NCI-H1694 (cell line): ENCODE measurements around the gene KHDRBS1.
"Not testable (repeated sequence)": the region's sequence is repeated elsewhere in the genome, so short reads cannot be mapped to it uniquely, and the experiment has no call there.

Experiments
- DNase-seq: peaks from one replicate; lab custom pipeline; 2025; lab: John Stamatoyannopoulos, UW

KHDRBS1 gene

GRCh38 chr1:32013386-32014198 lies at the start of gene KHDRBS1:
KHDRBS1 (plus strand) TSS chr1:32013868; CDS start chr1:32013996, 128 bp downstream.
- peak; percentile 94 for DNase-seq

- DNase-seq = no peak
Observed at GRCh38 chr1:31970873-31971272, 42.8 kb upstream of the KHDRBS1 start.

DNA sequence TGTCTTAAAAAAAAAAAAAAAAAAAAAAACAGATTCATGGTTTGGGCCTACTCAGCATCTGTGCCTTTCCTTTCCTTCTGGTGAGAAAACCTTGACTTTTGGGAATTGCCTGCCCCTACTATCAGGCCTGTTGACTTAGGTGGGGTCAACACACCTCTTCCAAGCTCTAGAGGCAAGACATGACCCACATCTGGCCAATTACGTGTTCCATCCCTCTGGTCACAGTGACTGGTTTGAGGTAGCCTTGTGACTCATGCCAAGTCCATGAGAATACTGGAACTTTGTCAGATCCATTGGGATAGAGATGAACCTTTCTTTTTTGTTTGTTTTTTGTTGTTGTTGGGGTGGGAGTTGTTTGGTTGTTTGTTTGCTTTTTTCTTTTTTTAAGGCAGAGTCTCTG lies 37.3 kb upstream of the KHDRBS1 start:
- no peak for DNase-seq

- DNase-seq = no peak
Observed at GRCh38 chr1:31977385-31978131, 36.1 kb upstream of the KHDRBS1 start.

GRCh38 chr1:31978843-31979400 lies 34.7 kb upstream of the KHDRBS1 start:
- no peak for DNase-seq

- DNase-seq = no peak
Observed at GRCh38 chr1:31980835-31981455, 32.7 kb upstream of the KHDRBS1 start.

DNA sequence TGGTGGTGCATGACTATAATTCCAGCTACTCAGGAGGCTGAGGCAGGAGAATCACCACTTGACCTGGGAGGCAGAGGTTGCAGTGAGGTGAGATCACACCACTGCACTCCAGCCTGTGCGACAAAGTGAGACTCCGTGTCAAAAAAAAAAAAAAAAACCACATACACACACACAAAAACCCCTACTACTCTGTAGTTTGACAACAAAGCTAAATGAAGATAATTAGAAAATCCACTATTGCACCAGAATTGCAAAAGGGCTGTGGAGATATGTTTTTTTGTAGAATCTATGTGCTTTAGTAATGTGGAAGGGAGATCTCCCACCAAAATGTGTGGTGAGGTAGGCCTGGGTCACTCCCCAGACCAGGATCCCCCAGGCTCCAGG lies 32.2 kb upstream of the KHDRBS1 start:
- no peak for DNase-seq

GRCh38 chr1:31981972-31982371 lies 31.7 kb upstream of the KHDRBS1 start:
- peak; percentile 40 for DNase-seq

- DNase-seq = no peak
Observed at GRCh38 chr1:31984419-31985347, 29.0 kb upstream of the KHDRBS1 start.

DNA sequence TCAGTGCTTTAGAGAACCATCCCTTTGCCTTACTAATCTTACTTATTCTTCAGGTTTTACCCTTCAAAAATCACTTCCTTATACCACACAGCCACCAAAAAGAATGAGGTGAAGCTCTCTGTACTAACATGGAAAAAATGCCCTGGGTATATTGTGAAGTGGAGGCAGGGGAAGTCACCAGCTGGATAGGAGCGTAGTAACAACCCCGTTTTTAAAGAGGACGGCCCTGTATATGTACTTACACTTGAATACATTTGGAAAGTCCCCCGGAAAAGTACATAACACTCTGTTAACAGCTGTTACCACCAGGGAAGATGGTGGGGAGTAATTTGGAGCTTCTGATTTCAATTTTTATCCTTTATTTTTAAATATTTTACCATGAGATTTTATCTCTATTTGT lies 28.2 kb upstream of the KHDRBS1 start:
- DNase-seq = no peak

GRCh38 chr1:31987135-31987619 lies 26.5 kb upstream of the KHDRBS1 start:
- DNase-seq = no peak

DNA sequence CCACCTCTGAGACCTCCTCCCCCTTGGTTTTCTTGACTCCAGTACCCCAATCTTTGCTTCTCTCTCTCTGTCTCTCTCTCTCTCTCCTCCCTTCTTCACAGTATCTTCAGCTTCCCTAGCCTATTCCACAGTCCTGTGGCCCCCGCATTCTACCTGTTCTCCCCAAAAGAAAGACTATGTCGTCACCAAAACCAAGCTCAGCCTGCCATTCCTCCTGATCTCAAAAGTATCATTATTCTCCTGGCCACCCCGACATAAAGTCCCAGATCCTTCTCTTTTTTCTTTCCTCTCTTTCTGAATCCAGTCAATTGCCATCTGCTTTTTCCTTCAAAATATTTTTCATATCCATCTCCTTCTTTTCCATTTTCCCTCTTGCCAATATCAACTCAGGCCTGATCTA lies 23.7 kb upstream of the KHDRBS1 start:
- no peak for DNase-seq

DNA sequence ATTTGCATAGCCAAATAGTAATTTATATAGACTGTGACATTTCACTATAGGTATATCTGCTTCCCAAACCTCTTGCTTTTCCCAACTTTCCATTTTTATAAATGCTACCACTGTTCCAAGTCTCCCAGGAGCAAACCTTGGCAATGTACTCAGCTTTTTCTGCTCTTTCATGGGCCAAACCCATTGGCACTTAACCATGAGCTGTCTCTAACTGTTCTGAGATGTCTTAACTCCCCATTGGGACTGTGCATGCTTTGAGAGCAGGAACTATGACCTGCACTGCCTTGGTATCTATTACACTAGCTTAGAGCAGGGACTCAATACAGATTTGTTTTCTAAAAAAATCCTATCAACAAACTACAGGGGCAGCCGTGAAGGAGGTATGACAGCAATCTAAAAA lies 22.5 kb upstream of the KHDRBS1 start:
- no peak for DNase-seq

- DNase-seq = no peak
Observed at GRCh38 chr1:31995263-31995662, 18.4 kb upstream of the KHDRBS1 start.

GRCh38 chr1:31996121-31996520 lies 17.5 kb upstream of the KHDRBS1 start:
- not testable (repeated sequence) for DNase-seq

- no peak for DNase-seq
Observed at GRCh38 chr1:32001863-32002262, 11.8 kb upstream of the KHDRBS1 start.

DNA sequence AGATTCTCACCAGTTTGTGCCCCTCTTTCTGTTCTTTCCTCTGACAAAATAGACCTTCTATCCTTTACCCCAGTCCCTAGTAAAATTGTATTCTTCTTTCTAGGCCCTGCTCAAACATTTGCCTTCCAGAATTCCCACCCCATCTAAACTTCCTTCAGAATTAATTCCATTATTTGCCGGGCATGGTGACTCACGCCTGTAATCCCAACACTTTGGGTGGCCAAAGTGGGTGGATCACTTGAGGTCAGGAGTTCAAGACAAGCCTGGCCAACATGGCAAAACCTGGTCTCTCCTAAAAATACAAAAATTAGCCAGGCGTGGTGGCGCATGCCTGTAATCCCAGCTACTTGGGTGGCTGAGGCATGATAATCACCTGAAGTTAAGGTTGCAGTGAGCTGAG lies 11.4 kb upstream of the KHDRBS1 start:
- DNase-seq = not testable (repeated sequence)

GRCh38 chr1:32005522-32005921 lies 8.1 kb upstream of the KHDRBS1 start:
- DNase-seq = no peak

GRCh38 chr1:32007591-32007940 lies 6.1 kb upstream of the KHDRBS1 start:
- no peak for DNase-seq

- no peak for DNase-seq
Observed at GRCh38 chr1:32010246-32010645, 3.4 kb upstream of the KHDRBS1 start.

DNA sequence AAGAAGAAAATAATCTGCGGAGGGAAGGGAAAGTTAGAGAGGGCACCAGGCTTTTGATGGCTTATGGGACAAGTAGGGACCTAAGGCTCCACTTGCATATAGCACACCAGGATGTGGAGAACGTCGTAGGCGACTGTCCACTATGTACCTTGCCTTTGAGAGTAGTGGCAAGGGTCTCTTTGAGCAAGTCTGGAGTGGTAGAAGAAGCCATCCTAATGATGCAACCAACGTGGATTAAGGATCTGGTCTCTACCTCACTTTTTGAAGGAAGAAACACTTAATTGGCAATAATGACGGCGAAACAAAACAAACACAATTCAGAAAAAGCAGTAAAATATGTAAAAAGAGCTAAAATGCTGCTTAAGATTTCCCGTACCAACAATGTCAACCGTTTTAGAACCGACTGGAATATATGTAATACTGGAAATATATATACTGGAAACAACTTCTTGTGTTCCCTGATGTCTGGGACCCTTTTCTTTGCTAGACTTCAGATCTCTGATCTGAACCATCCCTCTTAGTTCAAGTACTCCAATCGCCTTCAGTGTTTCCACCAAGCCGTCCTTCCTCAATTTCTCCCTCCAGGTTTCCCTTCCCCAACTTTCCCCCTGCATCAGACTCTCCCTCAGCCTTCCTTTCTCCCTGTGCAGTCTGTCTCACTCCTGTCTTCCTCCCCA lies 821 bp upstream of the KHDRBS1 start:
- DNase-seq = no peak
